ENCODE results near the gene PJA1.

PJA1 gene, protein sequence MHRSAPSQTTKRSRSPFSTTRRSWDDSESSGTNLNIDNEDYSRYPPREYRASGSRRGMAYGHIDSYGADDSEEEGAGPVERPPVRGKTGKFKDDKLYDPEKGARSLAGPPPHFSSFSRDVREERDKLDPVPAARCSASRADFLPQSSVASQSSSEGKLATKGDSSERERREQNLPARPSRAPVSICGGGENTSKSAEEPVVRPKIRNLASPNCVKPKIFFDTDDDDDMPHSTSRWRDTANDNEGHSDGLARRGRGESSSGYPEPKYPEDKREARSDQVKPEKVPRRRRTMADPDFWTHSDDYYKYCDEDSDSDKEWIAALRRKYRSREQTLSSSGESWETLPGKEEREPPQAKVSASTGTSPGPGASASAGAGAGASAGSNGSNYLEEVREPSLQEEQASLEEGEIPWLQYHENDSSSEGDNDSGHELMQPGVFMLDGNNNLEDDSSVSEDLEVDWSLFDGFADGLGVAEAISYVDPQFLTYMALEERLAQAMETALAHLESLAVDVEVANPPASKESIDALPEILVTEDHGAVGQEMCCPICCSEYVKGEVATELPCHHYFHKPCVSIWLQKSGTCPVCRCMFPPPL

DNA sequence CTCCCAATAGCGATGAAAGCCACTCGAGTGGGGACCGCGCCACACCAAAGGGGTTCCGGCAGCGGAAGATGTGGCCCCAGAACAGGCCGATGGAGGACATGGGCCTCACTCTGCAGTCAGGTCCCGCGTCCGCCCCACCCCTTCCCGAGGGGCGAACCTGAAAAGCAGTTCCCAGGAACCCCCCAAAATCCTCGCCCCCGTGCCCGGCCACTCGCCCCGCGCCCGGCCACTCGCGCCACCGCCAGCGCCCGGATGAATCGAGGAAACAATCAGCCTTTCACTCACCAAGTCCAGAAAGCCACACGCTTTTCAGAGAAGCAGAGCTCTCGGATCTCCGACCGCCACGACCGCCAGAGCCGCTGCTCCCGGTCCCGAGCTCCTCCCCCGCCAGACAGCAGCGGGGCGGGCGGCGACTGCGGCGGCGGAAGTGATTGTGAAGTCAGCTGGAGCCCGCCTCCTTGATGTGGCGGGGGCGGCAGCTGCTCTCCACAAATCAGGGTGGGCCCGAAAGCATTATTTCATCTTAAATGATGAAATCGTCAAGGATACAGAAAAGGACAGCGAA lies at the start of gene PJA1:
TSS of gene PJA1 (minus strand) at position 367 of the 565 bp plus-strand sequence. CDS start 2,380 bp downstream, outside the sequence.
- DNase-seq: peak; percentile 76

GRCh38 chrX:69214463-69214862 lies 49.2 kb upstream of the PJA1 start:
- no peak for DNase-seq

GRCh38 chrX:69211701-69212100 lies 46.4 kb upstream of the PJA1 start:
- DNase-seq: no peak

GRCh38 chrX:69210581-69210980 lies 45.3 kb upstream of the PJA1 start:
- no peak for DNase-seq

DNA sequence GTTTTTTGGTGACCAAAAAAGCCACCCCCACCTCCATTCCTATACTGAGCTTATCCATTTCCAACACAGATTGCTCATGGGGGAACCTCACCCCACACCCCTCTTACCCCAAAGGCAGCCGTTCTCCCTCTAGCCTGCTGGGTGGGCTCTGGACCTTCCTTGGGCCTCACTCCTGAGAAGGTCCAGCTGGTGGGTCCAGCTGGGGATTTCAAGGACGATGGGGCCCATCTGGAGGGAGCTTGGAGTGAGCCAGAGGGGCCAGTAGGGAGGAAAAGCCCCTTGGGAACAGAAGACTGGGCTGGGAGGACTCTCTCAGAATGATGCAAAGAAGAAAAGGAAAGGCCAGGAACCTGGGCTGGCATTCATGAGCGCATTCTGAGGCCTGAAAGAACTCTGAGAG lies 42.0 kb upstream of the PJA1 start:
- DNase-seq: no peak

GRCh38 chrX:69203638-69204037 lies 38.4 kb upstream of the PJA1 start:
- DNase-seq: no peak

DNA sequence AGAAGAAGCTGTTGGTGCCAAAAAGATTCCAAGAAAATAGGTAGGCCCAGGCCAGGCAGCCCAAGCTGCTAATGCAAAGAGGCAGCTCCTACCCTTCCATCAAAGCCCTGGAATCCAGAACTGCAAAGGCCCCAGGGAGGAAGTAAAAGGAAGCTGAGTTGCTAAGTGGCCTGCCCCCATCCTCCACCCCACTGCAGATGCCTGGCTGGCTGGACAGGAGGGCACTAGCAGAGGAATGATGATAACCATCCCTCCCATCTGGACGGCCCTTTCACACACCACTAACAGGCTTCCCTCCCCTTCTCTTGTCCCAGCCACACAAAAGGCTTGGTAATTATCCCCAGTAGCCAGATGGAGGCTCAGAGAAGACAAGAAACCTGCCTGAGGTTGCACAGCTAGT lies 32.4 kb upstream of the PJA1 start:
- DNase-seq: no peak

- no peak for DNase-seq
These were observed 31.4 kb upstream of the PJA1 start for GRCh38 chrX:69196666-69197065.

DNA sequence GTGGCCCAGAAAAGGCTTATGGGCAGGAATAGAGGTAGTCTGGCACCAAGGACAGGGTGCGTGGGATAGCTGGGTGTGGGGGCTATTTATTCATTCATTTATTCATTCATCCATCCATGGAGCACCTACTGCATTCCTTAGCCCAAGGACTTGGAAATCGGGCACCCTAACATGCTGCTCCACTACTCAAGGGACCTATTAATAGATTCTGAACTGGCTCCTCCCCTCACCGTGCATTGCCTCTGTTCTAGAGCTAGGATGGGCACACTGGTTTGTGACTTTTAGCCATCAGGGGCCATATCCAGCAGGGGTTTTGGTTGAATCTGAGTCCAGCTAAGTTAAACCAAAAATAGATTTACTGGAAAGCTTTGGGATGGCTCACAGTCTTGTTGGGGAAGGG lies 30.6 kb upstream of the PJA1 start:
- DNase-seq: no peak

DNA sequence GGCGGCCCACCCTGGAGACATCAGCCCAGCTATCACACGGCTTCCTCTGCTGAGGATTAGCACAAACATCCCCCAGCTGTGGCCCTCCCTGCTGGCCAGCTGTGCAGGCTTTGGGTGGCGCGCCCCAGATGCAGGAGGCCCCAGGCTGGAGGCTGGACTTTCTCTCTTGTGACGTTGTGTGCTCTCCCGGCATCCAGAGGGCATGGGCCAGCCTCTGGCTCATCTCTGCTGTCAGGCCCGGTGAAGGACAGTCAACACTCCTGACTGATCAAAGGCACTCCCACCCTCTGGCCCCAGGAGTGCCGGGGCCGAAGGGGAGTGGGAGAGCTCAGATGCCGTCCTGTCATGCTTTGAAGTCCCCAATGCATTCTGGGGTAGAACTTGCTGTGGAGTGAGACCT lies 29.9 kb upstream of the PJA1 start:
- no peak for DNase-seq

DNA sequence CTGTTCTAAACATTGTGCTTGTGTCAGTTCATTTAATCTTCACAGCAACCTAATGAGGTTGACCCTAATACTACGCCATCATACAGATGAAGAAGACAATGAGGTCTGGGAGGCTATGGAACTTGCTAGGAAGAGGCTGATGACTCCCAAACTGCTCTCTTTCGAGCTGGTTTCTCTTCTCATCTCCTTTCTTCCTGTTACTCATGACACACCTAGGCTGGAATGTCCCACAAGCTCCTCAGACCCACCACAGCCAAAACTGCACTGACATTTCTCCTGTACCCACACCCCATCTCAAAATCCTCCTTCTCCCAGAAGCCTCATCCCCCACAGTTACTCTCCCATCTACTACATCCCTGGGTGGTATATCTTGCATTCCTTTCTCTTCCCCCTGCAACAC lies 27.4 kb upstream of the PJA1 start:
- DNase-seq: no peak

GRCh38 chrX:69189576-69190371 lies 24.5 kb upstream of the PJA1 start:
- no peak for DNase-seq

- DNase-seq: no peak
These were observed 21.4 kb upstream of the PJA1 start for GRCh38 chrX:69186651-69187050.

DNA sequence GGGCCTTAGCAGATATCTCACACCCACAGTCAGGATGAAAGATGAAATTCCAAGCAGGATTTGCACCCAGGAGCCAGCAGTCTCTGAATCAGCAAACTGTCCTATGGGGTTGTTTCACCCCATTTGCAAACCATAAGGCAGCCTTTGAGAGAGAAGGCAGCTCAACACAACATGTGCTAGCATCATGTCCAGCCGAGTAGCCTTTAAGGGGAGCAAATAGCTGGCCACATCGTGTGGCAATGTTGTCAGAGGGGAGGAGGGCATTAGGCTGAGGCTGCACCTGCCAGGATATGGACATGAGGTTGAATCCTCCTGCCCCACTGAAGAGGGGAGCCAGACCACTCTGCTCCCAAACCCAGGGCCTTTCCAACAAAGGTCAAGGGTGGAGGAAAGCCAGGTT lies 20.6 kb upstream of the PJA1 start:
- DNase-seq: no peak

GRCh38 chrX:69185141-69185540 lies 19.9 kb upstream of the PJA1 start:
- no peak for DNase-seq

DNA sequence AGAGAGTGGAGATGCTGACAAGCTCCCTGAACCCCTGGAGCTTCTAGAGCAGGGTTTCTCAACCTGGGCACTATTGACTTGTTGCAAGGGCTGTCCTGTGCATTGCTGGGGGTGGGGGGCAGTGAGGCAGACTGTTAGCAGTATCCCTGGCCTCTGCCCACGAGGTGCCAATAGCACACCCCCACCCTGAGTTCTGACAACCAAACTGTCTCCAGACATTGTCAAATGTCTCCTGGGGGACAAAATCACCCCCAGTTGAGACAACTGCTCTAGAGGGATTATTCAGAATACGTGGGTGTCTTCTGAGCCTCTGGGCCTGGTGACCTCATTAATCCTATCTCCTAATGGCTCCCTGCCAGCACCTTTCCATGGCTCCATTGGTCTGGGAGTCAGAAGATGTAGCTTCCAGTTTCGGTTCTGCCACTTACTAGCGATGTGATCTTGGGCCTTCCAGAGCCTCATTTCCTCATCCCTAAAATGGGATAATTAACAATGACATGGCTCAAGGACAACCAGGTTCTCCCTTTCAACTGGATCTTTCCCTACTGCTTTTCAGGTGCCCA lies 17.6 kb upstream of the PJA1 start:
- no peak for DNase-seq

- DNase-seq: no peak
These were observed 14.2 kb upstream of the PJA1 start for GRCh38 chrX:69179380-69179911.

- DNase-seq: no peak
These were observed 13.3 kb upstream of the PJA1 start for GRCh38 chrX:69178592-69178991.

GRCh38 chrX:69177511-69178162 lies 12.4 kb upstream of the PJA1 start:
- DNase-seq: no peak

GRCh38 chrX:69176053-69176452 lies 10.8 kb upstream of the PJA1 start:
- no peak for DNase-seq

- no peak for DNase-seq
These were observed 8.7 kb upstream of the PJA1 start for GRCh38 chrX:69173906-69174305.

GRCh38 chrX:69172937-69173336 lies 7.7 kb upstream of the PJA1 start:
- no peak for DNase-seq
